ENCODE measurements around the gene MAGIX. TPM values are rescaled to one million over a fixed set of nuclear protein-coding genes. Genes with fewer than 3 reads are reported as not detected.

MAGIX gene
- total and polyA plus RNA-seq, 10 donors = 0.89 to 4.3 (median 1.4) TPM

GRCh38 chrX:49191574-49192011 is 29.0 kb downstream of the MAGIX start:
- DNase-seq = no peak
- Histone ChIP-seq H3K27me3 (replicated peaks in 1 of 7) (no peaks in the 10 kb centered on the region), H3K4me3 (peak overlapping the region; percentile 43 to 80 (median 55)), H3K27ac (peak overlapping the region; percentile 69 to 94 (median 90)), H3K4me1 (peaks cover 0 to 38% (median 14%) of the 10 kb centered on the region in 6 donors), H3K36me3 (no peaks in the 10 kb centered on the region), H3K9me3 (no peaks in the 10 kb centered on the region)
- intact Hi-C loops (cut with DNase I; ENCODE audit: low total_unique reads) = no loop called here
- TF ChIP-seq POLR2AphosphoS5 (IDR thresholded peaks at IDR 0.05) (no peak), CTCF (IDR thresholded peaks at IDR 0.05 in 8 of 11, conservative IDR thresholded peaks at IDR 0.05 in 3 of 11) (peak in 1 of 11 experiments; percentile 23)
- 1 to 50% (median 6%) methylated on average over 8 to 34 of the region's 34 CpGs for WGBS, 5 donors

- WGBS, 5 donors = 64 to 70% (median 68%) methylated on average over 10 of the region's 10 CpGs
- H3K27ac ChIP-seq = peak overlapping the region in 1 of 8 donors; percentile 5
- intact Hi-C loops (cut with DNase I; ENCODE audit: low total_unique reads) = no loop called here
Measured at GRCh38 chrX:49192722-49193328, 30.3 kb downstream of the MAGIX start.

GRCh38 chrX:49193542-49193964 is 31.0 kb downstream of the MAGIX start:
- H3K4me3 ChIP-seq = no peak overlapping the region
- TF ChIP-seq POLR2A (IDR thresholded peaks at IDR 0.05) (no peak), CTCF (IDR thresholded peaks at IDR 0.05 in 8 of 11, conservative IDR thresholded peaks at IDR 0.05 in 3 of 11) (no peak), POLR2AphosphoS5 (IDR thresholded peaks at IDR 0.05) (no peak)
- no peaks in the 10 kb centered on the region for H3K36me3 ChIP-seq
- no peak for DNase-seq
- intact Hi-C loops (cut with DNase I; ENCODE audit: low total_unique reads) = no loop called here
- H3K4me1 ChIP-seq = peaks cover 0 to 35% (median 14%) of the 10 kb centered on the region in 6 donors
- no peaks in the 10 kb centered on the region for H3K9me3 ChIP-seq
- H3K27ac ChIP-seq = no peak overlapping the region
- WGBS, 5 donors = 30 to 80% (median 73%) methylated on average over 1 to 2 of the region's 2 CpGs
- H3K27me3 ChIP-seq (replicated peaks in 1 of 7) = no peaks in the 10 kb centered on the region

More at GRCh38 chrX:49192722-49193328, 30.3 kb downstream of the MAGIX start:
- Histone ChIP-seq H3K4me1 (peaks cover 0 to 35% (median 14%) of the 10 kb centered on the region in 6 donors), H3K4me3 (no peak overlapping the region), H3K36me3 (no peaks in the 10 kb centered on the region), H3K9me3 (no peaks in the 10 kb centered on the region), H3K27me3 (replicated peaks in 1 of 7) (no peaks in the 10 kb centered on the region)
- DNase-seq = no peak
- TF ChIP-seq POLR2AphosphoS5 (IDR thresholded peaks at IDR 0.05) = no peak
- TF ChIP-seq POLR2A (IDR thresholded peaks at IDR 0.05) = no peak
- peak in 8 of 11 experiments; percentile 16 to 64 (median 56) for TF ChIP-seq CTCF (IDR thresholded peaks at IDR 0.05 in 8 of 11, conservative IDR thresholded peaks at IDR 0.05 in 3 of 11)

GRCh38 chrX:49197543-49198087 is 35.1 kb downstream of the MAGIX start:
- TF ChIP-seq POLR2AphosphoS5 (IDR thresholded peaks at IDR 0.05) = no peak
- no peak for TF ChIP-seq POLR2A (IDR thresholded peaks at IDR 0.05)
- TF ChIP-seq CTCF (IDR thresholded peaks at IDR 0.05 in 8 of 11, conservative IDR thresholded peaks at IDR 0.05 in 3 of 11) = no peak
- DNase-seq = no peak
- Histone ChIP-seq H3K27me3 (replicated peaks in 1 of 7) (no peaks in the 10 kb centered on the region), H3K36me3 (no peaks in the 10 kb centered on the region), H3K9me3 (no peaks in the 10 kb centered on the region), H3K27ac (no peak overlapping the region), H3K4me3 (no peak overlapping the region), H3K4me1 (peaks cover 0 to 21% (median 5%) of the 10 kb centered on the region in 6 donors)
- 66 to 84% (median 80%) methylated on average over 8 to 13 of the region's 13 CpGs; no CpG with 5 or more reads in 1 of the 5 donors for WGBS, 5 donors
- intact Hi-C loops (cut with DNase I; ENCODE audit: low total_unique reads) = no loop called here

Data from spleen (tissue), 11 donors.